H1 (cell line): Measurements from ENCODE around the gene DSTN. TPM values are rescaled to one million over a fixed set of nuclear protein-coding genes. Genes with fewer than 3 reads are reported as not detected.

Source experiments
- CTCF ChIA-PET: fragments of 300-600 bp; sonication (Branson Sonifier 250); formaldehyde crosslinking; loops from one replicate; lab custom pipeline; 2021; ENCODE audit not compliant: partially characterized antibody; lab: Charles Lee
- POLR2A ChIA-PET: fragments of 300-600 bp; sonication (Branson Sonifier 250); formaldehyde crosslinking; loops from one replicate; lab custom pipeline; 2021; ENCODE audit warnings: inconsistent platforms; ENCODE audit not compliant: partially characterized antibody; lab: Charles Lee
- DNase-seq, 2 experiments: peaks; one replicate each; pipeline versions ENCODE4 v3.0.0 to v3.0.0-alpha.2; 2010 to 2022; ENCODE audit warnings: low spot score in 2 of 2, low read depth in 1 of 2, mixed read lengths in 1 of 2
- FAIRE-seq: peaks from 2 replicates; lab custom pipeline; 2011; peaks lifted over from hg19 to GRCh38; lab: Jason Lieb, UNC
- H2AFZ ChIP-seq: 2 replicates; pipeline ENCODE4 v1.8.1; 2012; ENCODE audit warnings: low read length, inconsistent platforms
- H2AK5ac ChIP-seq: 2 replicates; pipeline ENCODE4 v1.6.1; 2013; ENCODE audit warnings: low read depth, low read length
- H2BK120ac ChIP-seq: replicated peaks from 2 replicates; pipeline ENCODE3; 2013; ENCODE audit warnings: low read depth, low read length, inconsistent platforms
- H2BK12ac ChIP-seq: 2 replicates; pipeline ENCODE4 v1.6.1; 2013; ENCODE audit warnings: low read depth, low read length
- H2BK15ac ChIP-seq: 2 replicates; pipeline ENCODE4 v1.6.1; 2013; ENCODE audit warnings: low read length
- H2BK20ac ChIP-seq: 2 replicates; pipeline ENCODE4 v1.6.1; 2013; ENCODE audit warnings: low read length
- H2BK5ac ChIP-seq: 2 replicates; pipeline ENCODE4 v1.6.1; 2013; ENCODE audit warnings: low read depth, low read length
- H3K14ac ChIP-seq: 2 replicates; pipeline ENCODE4 v1.6.1; 2013; ENCODE audit warnings: inconsistent platforms; ENCODE audit not compliant: insufficient read length
- H3K18ac ChIP-seq: 2 replicates; pipeline ENCODE4 v1.6.1; 2013; ENCODE audit warnings: low read length; ENCODE audit errors: extremely low read depth
- H3K23ac ChIP-seq: 2 replicates; pipeline ENCODE4 v1.6.1; 2013; ENCODE audit warnings: inconsistent platforms; ENCODE audit not compliant: insufficient read length
- H3K23me2 ChIP-seq: 2 replicates; pipeline ENCODE4 v1.6.1; 2013; ENCODE audit warnings: low read depth, low read length
- H3K27ac ChIP-seq: 2 replicates; pipeline ENCODE4 v1.6.1; 2011; ENCODE audit warnings: low read depth, low read length, inconsistent platforms
- H3K27me3 ChIP-seq, 4 experiments: replicated peaks in 1 of 4; 1 replicate in 1 of 4; 2 replicates in 3 of 4; pipeline versions ENCODE4 v1.6.1 to v1.8.1; 2011 to 2013; ENCODE audit warnings: low read length in 3 of 4, mild to moderate bottlenecking in 3 of 4, inconsistent platforms in 2 of 4, mixed read lengths in 2 of 4, moderate library complexity in 1 of 4; ENCODE audit not compliant: control insufficient read depth in 3 of 4, insufficient read depth in 3 of 4; ENCODE audit errors: extremely low read depth in 1 of 4
- H3K36me3 ChIP-seq, 4 experiments: 2 replicates each; pipeline versions ENCODE4 v1.6.1 to v1.8.1; 2011 to 2013; ENCODE audit warnings: mild to moderate bottlenecking in 4 of 4, low read length in 3 of 4, moderate library complexity in 2 of 4, control low read depth in 1 of 4, inconsistent platforms in 1 of 4; ENCODE audit not compliant: insufficient read depth in 4 of 4, control insufficient read depth in 2 of 4
- H3K4ac ChIP-seq: replicated peaks from 2 replicates; pipeline ENCODE3; 2013; ENCODE audit warnings: low read length, low read depth, mixed read lengths, inconsistent platforms; ENCODE audit not compliant: insufficient read length
- H3K4me1 ChIP-seq, 4 experiments: replicated peaks in 1 of 4; 1 replicate in 1 of 4; 2 replicates in 3 of 4; pipeline versions ENCODE4 v1.6.1 to v1.8.1; 2011 to 2013; ENCODE audit warnings: low read length in 3 of 4, inconsistent platforms in 2 of 4, mixed read lengths in 1 of 4; ENCODE audit not compliant: insufficient read depth in 4 of 4, control insufficient read depth in 3 of 4
- H3K4me2 ChIP-seq, 2 experiments: 2 replicates each; pipeline versions ENCODE4 v1.6.1 to v1.8.1; 2011 to 2013; ENCODE audit warnings: low read depth in 2 of 2, low read length in 2 of 2, control low read depth in 1 of 2, inconsistent platforms in 1 of 2, mild to moderate bottlenecking in 1 of 2; ENCODE audit not compliant: insufficient read depth in 1 of 2
- H3K4me3 ChIP-seq, 4 experiments: fragments of 200-600, 300-600 bp in 1 of 4; sonication (generic), shearing (Covaris generic), sonication (Bioruptor Twin) in 1 of 4; 2 replicates each; pipeline versions ENCODE4 v1.5.1 to v1.8.1; 2011 to 2016; ENCODE audit warnings: low read length in 4 of 4, low read depth in 3 of 4, control low read depth in 2 of 4, inconsistent platforms in 2 of 4, mild to moderate bottlenecking in 2 of 4, mixed read lengths in 1 of 4, moderate library complexity in 1 of 4; ENCODE audit not compliant: insufficient read depth in 2 of 4; ENCODE audit errors: extremely low read depth in 1 of 4
- H3K56ac ChIP-seq: replicated peaks from 2 replicates; pipeline ENCODE3; 2013; ENCODE audit warnings: low read depth, mild to moderate bottlenecking, mixed read lengths, low read length, inconsistent platforms; ENCODE audit not compliant: insufficient read length
- H3K79me1 ChIP-seq: 2 replicates; pipeline ENCODE4 v1.6.1; 2013; ENCODE audit warnings: low read depth, low read length, control low read depth
- H3K79me2 ChIP-seq, 2 experiments: 2 replicates each; pipeline versions ENCODE4 v1.6.1 to v1.8.1; 2012 to 2013; ENCODE audit warnings: low read length in 2 of 2, mild to moderate bottlenecking in 2 of 2, inconsistent platforms in 1 of 2; ENCODE audit not compliant: insufficient read depth in 2 of 2, control insufficient read depth in 1 of 2
- H3K9ac ChIP-seq, 4 experiments: replicated peaks in 1 of 4; 1 replicate in 1 of 4; 2 replicates in 3 of 4; pipeline versions ENCODE4 v1.6.1 to v1.8.1; 2011 to 2013; ENCODE audit warnings: low read depth in 3 of 4, low read length in 3 of 4, control low read depth in 2 of 4, mild to moderate bottlenecking in 2 of 4, moderate library complexity in 2 of 4, inconsistent platforms in 1 of 4; ENCODE audit errors: extremely low read depth in 1 of 4
- H3K9me3 ChIP-seq, 2 experiments: 2 replicates each; pipeline versions ENCODE4 v1.6.1 to v1.8.1; 2012 to 2013; ENCODE audit warnings: mild to moderate bottlenecking in 2 of 2, moderate library complexity in 2 of 2, control low read depth in 1 of 2, inconsistent platforms in 1 of 2, low read depth in 1 of 2, low read length in 1 of 2, mixed read lengths in 1 of 2; ENCODE audit not compliant: insufficient read depth in 2 of 2
- H4K20me1 ChIP-seq, 2 experiments: replicated peaks in 1 of 2; 2 replicates each; pipeline versions ENCODE3 to v1.8.1; 2011 to 2013; ENCODE audit warnings: inconsistent platforms in 2 of 2, low read length in 2 of 2, mild to moderate bottlenecking in 1 of 2; ENCODE audit not compliant: insufficient read depth in 2 of 2, control insufficient read depth in 1 of 2
- H4K5ac ChIP-seq: 2 replicates; pipeline ENCODE4 v1.6.1; 2013; ENCODE audit warnings: low read length, low read depth, mixed read lengths, inconsistent platforms; ENCODE audit not compliant: insufficient read length
- H4K8ac ChIP-seq: 2 replicates; pipeline ENCODE4 v1.8.0; 2013; ENCODE audit warnings: mild to moderate bottlenecking, moderate library complexity, low read length, inconsistent platforms; ENCODE audit not compliant: insufficient read depth; ENCODE audit errors: extremely low read depth
- H4K91ac ChIP-seq: replicated peaks from 2 replicates; pipeline ENCODE3; 2013; ENCODE audit warnings: low read length, mixed read lengths, inconsistent platforms; ENCODE audit not compliant: insufficient read length
- ASH2L ChIP-seq: fragments of 200-600, 300-600 bp; sonication (generic); IDR thresholded peaks from one replicate; pipeline ENCODE4 v1.7.1; 2017; ENCODE audit warnings: low read length
- BCL11A ChIP-seq, 2 experiments: IDR thresholded peaks; one replicate each; pipeline ENCODE4 v1.6.1; 2011; ENCODE audit warnings: low read depth in 2 of 2, low read length in 2 of 2, mild to moderate bottlenecking in 2 of 2
- CHD1 ChIP-seq: IDR thresholded peaks from 2 replicates; pipeline ENCODE4 v1.6.1; 2012; ENCODE audit warnings: low read depth, low read length, improper control_type of control experiment
- EZH2 ChIP-seq: fragments of 200-600 bp; sonication (generic); IDR thresholded peaks from 2 replicates; pipeline ENCODE4 v1.7.1; 2012; ENCODE audit warnings: low read depth, mild to moderate bottlenecking, moderate library complexity, low read length, inconsistent platforms; ENCODE audit not compliant: severe bottlenecking
- GABPA ChIP-seq: IDR thresholded peaks from 2 replicates; pipeline ENCODE4 v1.6.1; 2011; ENCODE audit warnings: mild to moderate bottlenecking, low read length, moderate library complexity, borderline replicate concordance; ENCODE audit not compliant: insufficient read depth
- JUND ChIP-seq: IDR thresholded peaks from 2 replicates; pipeline ENCODE4 v1.6.1; 2011; ENCODE audit warnings: mild to moderate bottlenecking, improper control_type of control experiment, low read length
- KDM4A ChIP-seq: IDR thresholded peaks from one replicate; pipeline ENCODE4 v1.7.1; 2012; ENCODE audit warnings: low read depth, mild to moderate bottlenecking, moderate library complexity, low read length, inconsistent platforms; ENCODE audit not compliant: severe bottlenecking
- POLR2AphosphoS5 ChIP-seq: IDR thresholded peaks from 2 replicates; pipeline ENCODE4 v1.6.1; 2011; ENCODE audit warnings: low read depth, low read length
- RAD21 ChIP-seq, 2 experiments: IDR thresholded peaks in 1 of 2; conservative IDR thresholded peaks in 1 of 2; 2 replicates each; pipeline ENCODE4 v1.6.1; 2011; ENCODE audit warnings: low read depth in 2 of 2, low read length in 2 of 2, improper control_type of control experiment in 1 of 2, inconsistent platforms in 1 of 2, mild to moderate bottlenecking in 1 of 2, moderate library complexity in 1 of 2
- RFX5 ChIP-seq: IDR thresholded peaks from 2 replicates; pipeline ENCODE4 v1.6.1; 2011; ENCODE audit warnings: low read depth, low read length, improper control_type of control experiment, borderline replicate concordance
- SUZ12 ChIP-seq: fragments of 200-600 bp; sonication (generic); IDR thresholded peaks from 2 replicates; pipeline ENCODE4 v1.6.1; 2012; ENCODE audit warnings: mild to moderate bottlenecking, inconsistent platforms, low read length, moderate library complexity, mixed read lengths
- WGBS, 2 experiments: shearing (Covaris generic) in 1 of 2; methylation state at CpG; one replicate each; pipeline versions ENCODE4 v1.1.6 to v1.1.7; 2013 to 2015; ENCODE audit warnings: low lambda C conversion rate in 2 of 2, mixed read lengths in 2 of 2, inconsistent platforms in 1 of 2, low coverage in 1 of 2, missing lambda C conversion rate in 1 of 2; ENCODE audit not compliant: insufficient replicate concordance in 2 of 2, insufficient coverage in 1 of 2, insufficient read length in 1 of 2; ENCODE audit errors: extremely low coverage in 1 of 2, missing lambda C conversion rate in 1 of 2; 5-methylcytosine and 5-hydroxymethylcytosine counted together
- polyA plus RNA-seq, 7 experiments: library from polyadenylated mRNA; depleted of rRNA in 3 of 7; stranded (reverse) in 5 of 7; unstranded in 2 of 7; fragments of >200 nt in 5 of 7; fragments of 200-250 nt in 2 of 7; gene quantifications; 1 replicate in 5 of 7; 2 replicates in 1 of 7; 4 replicates in 1 of 7; pipeline versions ENCODE4 v1.2.1 to v1.2.3, GENCODE V29; 2011 to 2013; ENCODE audit warnings: missing spikeins in 2 of 7, mixed read lengths in 2 of 7
- total RNA-seq: library from RNA; stranded (reverse); fragmentation: NEBNext Ultra II Directional; extraction: Animal tissue kit (Norgen Biotek cat#: 25700); gene quantifications from 2 replicates; pipeline ENCODE4 v1.2.1, GENCODE V29; 2021
- TF ChIP-seq, protein P1 (sequence below): IDR thresholded peaks from 2 replicates; pipeline ENCODE4 v1.6.1; 2012; ENCODE audit warnings: inconsistent platforms
- TF ChIP-seq, protein P2 (sequence below): IDR thresholded peaks from 2 replicates; pipeline ENCODE4 v1.6.1; 2012; ENCODE audit warnings: inconsistent platforms

DSTN gene
- total and polyA plus RNA-seq, 2 of the 8 experiments (the other 6 are each of a cell fraction or from before 2014, with no cell fraction given): 43.3 to 208 TPM

DNA sequence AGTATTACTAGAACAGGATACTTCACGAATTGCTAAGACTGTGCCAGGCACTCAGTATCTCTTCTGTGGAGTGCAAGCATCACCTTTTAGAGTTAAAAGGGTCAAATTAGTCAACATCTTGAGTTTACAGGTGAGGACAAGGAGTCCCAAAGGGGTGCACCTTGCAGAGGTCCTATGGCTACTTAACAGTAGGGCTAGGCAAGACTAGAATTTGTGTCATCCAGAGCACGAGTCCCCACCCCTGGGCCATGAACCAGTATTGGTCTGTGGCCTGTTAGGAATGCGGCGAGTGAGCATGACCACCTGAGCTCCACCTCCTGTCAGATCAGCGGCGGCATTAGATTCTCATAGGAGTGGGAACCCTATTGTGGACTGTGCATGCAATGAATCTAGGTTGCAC is 10.5 kb upstream of the DSTN start:
- Histone ChIP-seq H3K9me3 (no peaks in the 10 kb centered on the region), H3K56ac (no peak overlapping the region), H3K27ac (no peak overlapping the region), H2AFZ (no peak overlapping the region), H4K20me1 (no peaks in the 10 kb centered on the region), H3K79me1 (no peaks in the 10 kb centered on the region), H2AK5ac (no peak overlapping the region), H3K79me2 (no peaks in the 10 kb centered on the region), H3K36me3 (no peaks in the 10 kb centered on the region), H3K9ac (no peak overlapping the region), H3K23me2 (no peaks in the 10 kb centered on the region), H2BK12ac (peak overlapping the region; percentile 51; the same call in 1 of the 2 replicates), H3K27me3 (no peaks in the 10 kb centered on the region), H4K5ac (no peak overlapping the region), H3K23ac (no peak overlapping the region), H3K4me3 (no peak overlapping the region), H3K4me2 (no peak overlapping the region), H2BK20ac (no peak overlapping the region), H2BK120ac (no peak overlapping the region), H2BK5ac (no peak overlapping the region), H3K4me1 (peaks cover 7 to 10% (median 9%) of the 10 kb centered on the region in 4 experiments; a peak in 5 of 7 replicates), H4K8ac (no peak overlapping the region), H3K14ac (no peak overlapping the region), H3K18ac (no peak overlapping the region), H2BK15ac (no peak overlapping the region), H4K91ac (no peak overlapping the region), H3K4ac (no peak overlapping the region)
- ChIA-PET CTCF (interaction anchor here (0.6 to 3.5 kb wide), 4 partner anchors 16 to 366 kb away, joined by 3 to 26 read pairs (median 6); no protein-coding TSS in a partner anchor), POLR2A (interaction anchor here (1.8 to 3.2 kb wide), 2 partner anchors 11 kb away, joined by 4 to 26 read pairs; partner anchors contain the start of gene DSTN)
- 91% methylated on average over 6 of the region's 6 CpGs; no CpG with 5 or more reads in 1 of the 2 experiments for WGBS, 2 experiments
- FAIRE-seq (no peak), DNase-seq (peak in 1 of 2 experiments; percentile 39)
- TF ChIP-seq POLR2AphosphoS5: no peak
- TF ChIP-seq, protein P1, sequence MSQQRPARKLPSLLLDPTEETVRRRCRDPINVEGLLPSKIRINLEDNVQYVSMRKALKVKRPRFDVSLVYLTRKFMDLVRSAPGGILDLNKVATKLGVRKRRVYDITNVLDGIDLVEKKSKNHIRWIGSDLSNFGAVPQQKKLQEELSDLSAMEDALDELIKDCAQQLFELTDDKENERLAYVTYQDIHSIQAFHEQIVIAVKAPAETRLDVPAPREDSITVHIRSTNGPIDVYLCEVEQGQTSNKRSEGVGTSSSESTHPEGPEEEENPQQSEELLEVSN: no peak
- no peak for TF ChIP-seq BCL11A (IDR thresholded peaks at IDR 0.05; ENCODE audit: low read depth in 2 of 2, low read length in 2 of 2)
- no peak for TF ChIP-seq SUZ12
- TF ChIP-seq CHD1: no peak
- no peak for TF ChIP-seq ASH2L
- no peak for TF ChIP-seq JUND
- TF ChIP-seq EZH2: no peak
- TF ChIP-seq KDM4A: no peak
- no peak for TF ChIP-seq RAD21 (IDR thresholded peaks at IDR 0.05 in 1 of 2, conservative IDR thresholded peaks at IDR 0.05 in 1 of 2; ENCODE audit: low read depth in 2 of 2, low read length in 2 of 2)
- no peak for TF ChIP-seq GABPA
- TF ChIP-seq RFX5: no peak
- TF ChIP-seq, protein P2, sequence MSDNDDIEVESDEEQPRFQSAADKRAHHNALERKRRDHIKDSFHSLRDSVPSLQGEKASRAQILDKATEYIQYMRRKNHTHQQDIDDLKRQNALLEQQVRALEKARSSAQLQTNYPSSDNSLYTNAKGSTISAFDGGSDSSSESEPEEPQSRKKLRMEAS: no peak
